GM19468 (cell line): Measurements from ENCODE around the gene FXYD6.

Experiments used
- ATAC-seq: cut with Tn5 transposase; IDR thresholded peaks from one replicate; pipeline ENCODE4 v1.9.1; 2021; ENCODE audit warnings: mild to moderate bottlenecking, moderate library complexity, moderate number of reproducible peaks; ENCODE audit not compliant: unreplicated experiment; ENCODE audit errors: extremely low read depth

The FXYD6 gene

DNA sequence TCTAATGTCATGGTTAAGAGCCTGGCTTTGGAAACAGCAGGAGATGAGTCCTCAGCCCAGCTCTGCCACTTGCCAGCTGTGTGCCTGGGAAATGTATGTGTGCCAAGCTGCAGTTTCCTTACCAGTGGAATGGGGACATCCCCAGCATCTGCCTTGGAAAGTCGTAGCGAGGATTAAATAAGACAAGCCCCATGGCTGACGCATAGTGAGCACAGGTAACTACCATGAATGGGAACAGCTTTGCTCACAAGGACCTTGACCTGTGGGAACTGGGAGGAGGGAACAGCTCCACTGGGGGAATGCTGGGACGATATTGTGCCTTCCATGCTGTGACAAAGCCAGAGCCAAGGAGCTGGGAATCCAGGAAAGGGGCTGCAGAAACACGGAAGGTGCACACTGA, 76.8 kb downstream of the FXYD6 start:
- no peak for ATAC-seq

DNA sequence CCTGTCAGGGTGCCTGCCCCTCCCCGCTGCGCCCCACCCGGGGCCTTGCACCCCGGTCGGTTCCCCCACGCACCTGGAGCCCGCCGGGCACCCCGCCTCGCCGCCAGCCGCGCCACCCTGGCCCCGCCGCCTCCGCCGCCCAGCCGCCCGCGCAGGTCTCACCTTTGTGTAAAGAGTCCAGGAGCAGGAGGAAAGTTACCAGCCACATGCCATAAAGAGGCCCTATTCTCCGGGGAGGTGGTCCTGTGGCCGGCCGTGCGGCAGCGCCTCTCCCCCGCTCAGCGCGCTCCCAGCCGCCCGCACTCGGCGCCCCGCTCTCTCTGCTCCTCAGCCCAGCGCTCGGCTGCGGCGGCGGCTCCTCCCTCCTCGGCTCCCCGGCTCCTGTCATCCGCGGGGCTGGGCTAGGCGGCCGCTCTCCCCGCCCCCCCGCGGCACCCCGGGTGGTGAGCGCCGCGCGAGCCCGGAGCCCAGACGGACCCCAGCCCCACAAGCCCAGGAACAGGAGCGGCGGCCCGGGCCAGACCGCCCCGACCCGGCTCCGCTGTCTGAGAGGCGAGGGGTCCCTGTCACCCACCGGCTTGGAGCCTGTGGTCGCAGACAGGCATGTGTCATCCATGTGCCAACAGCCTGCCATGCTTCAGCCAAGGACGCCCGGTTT, 79.5 kb downstream of the FXYD6 start, which contains the start of gene DSCAML1:
DSCAML1 (minus strand) TSS at position 345 of the 658 bp plus-strand sequence; CDS start at position 208, 137 bp downstream.
- ATAC-seq, result no peak

- ATAC-seq, result no peak
Measured at GRCh38 chr11:117796456-117796871, 80.0 kb downstream of the FXYD6 start.

GRCh38 chr11:117795638-117796455, 80.6 kb downstream of the FXYD6 start:
- ATAC-seq, result no peak

- no peak for ATAC-seq
Measured at GRCh38 chr11:117794772-117795629, 81.5 kb downstream of the FXYD6 start.

GRCh38 chr11:117794135-117794534, 82.3 kb downstream of the FXYD6 start:
- ATAC-seq, result no peak

DNA sequence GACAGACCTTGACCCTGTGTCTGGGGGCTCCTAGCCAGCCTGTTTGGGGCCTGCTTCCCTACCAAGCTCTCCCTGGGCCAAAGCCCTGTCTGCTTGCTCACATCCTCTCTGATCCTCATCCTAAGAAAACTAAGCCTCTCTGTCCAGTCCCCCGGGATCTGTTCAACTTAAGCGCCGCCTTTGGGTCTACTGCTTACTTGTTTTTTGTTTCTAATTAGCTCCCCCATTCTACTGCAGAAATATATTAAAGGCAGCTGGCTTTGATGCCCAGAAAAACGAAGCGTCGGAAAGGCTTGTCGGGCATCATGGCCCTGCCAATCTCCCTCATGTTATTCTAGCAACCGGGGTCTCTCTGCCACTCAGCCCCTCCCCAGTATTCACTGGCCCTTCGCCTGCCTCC, 82.9 kb downstream of the FXYD6 start:
- no peak for ATAC-seq

DNA sequence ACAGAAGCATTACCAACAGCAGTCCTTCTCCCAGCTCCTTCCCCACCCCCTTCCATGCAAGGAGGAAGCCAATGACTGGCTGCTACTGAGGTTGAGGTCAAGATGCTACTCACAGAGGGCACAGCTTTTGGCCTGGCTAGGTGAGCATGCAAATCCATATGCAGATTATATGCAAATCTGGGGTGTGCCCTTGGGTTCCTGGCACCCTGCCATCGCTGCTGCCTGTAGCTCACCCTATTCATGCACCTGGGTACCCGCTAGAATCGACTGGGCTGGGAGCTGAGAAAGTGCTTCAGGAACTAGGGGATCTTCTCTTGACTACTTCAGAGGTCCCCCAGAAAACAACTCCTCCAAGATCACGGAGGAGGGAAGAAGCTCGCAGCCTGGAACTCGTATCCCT, 83.5 kb downstream of the FXYD6 start:
- ATAC-seq, result no peak

- ATAC-seq, result no peak
Measured at GRCh38 chr11:117792241-117792640, 84.2 kb downstream of the FXYD6 start.

DNA sequence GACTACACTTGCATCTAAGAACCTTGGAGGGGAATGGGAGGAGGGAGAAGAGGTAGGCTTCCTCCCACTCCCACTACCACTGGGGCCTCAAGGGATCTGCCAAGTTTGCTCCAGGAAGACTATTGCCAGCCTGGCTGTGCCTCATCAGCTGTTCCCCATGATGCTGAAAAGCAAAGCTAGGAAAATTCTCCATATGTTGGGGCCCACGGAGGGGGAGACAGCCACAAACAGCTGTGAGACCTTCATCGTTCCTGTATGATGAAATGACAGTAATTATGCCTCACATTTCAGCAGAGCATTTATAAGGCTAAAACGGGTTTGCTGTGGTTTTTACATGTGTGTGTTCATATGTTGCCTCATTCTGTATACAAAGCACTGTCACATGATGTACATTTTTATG, 86.2 kb downstream of the FXYD6 start:
- ATAC-seq, result no peak

GRCh38 chr11:117789241-117789640, 87.2 kb downstream of the FXYD6 start:
- no peak for ATAC-seq
